Measurements from ENCODE around the gene IMMP2L.

The IMMP2L gene

GRCh38 chr7:110988890-110989501, 573.3 kb downstream of the IMMP2L start:
- in situ Hi-C loops (cut with HindIII; ENCODE audit: low pct_ligation_motif_present, low pct_unique_long_range_greater_than_20kb, low sequenced_read_pairs) = no loop called here
- no peak for DNase-seq

- in situ Hi-C loops (cut with HindIII; ENCODE audit: low pct_ligation_motif_present, low pct_unique_long_range_greater_than_20kb, low sequenced_read_pairs) = no loop called here
- no peak for DNase-seq
Observed at GRCh38 chr7:110988348-110988747, 573.9 kb downstream of the IMMP2L start.

GRCh38 chr7:110987127-110987693, 575.1 kb downstream of the IMMP2L start:
- in situ Hi-C loops (cut with HindIII; ENCODE audit: low pct_ligation_motif_present, low pct_unique_long_range_greater_than_20kb, low sequenced_read_pairs) = no loop called here
- DNase-seq = no peak

- no peak for DNase-seq
- in situ Hi-C loops (cut with HindIII; ENCODE audit: low pct_ligation_motif_present, low pct_unique_long_range_greater_than_20kb, low sequenced_read_pairs) = no loop called here
Observed at GRCh38 chr7:110983822-110984456, 578.4 kb downstream of the IMMP2L start.

GRCh38 chr7:110977127-110977737, 585.1 kb downstream of the IMMP2L start:
- in situ Hi-C loops (cut with HindIII; ENCODE audit: low pct_ligation_motif_present, low pct_unique_long_range_greater_than_20kb, low sequenced_read_pairs) = no loop called here
- DNase-seq = no peak

GRCh38 chr7:110975486-110975885, 586.8 kb downstream of the IMMP2L start:
- in situ Hi-C loops (cut with HindIII; ENCODE audit: low pct_ligation_motif_present, low pct_unique_long_range_greater_than_20kb, low sequenced_read_pairs) = no loop called here
- no peak for DNase-seq

GRCh38 chr7:110974441-110974840, 587.9 kb downstream of the IMMP2L start:
- in situ Hi-C loops (cut with HindIII; ENCODE audit: low pct_ligation_motif_present, low pct_unique_long_range_greater_than_20kb, low sequenced_read_pairs) = no loop called here
- no peak for DNase-seq

GRCh38 chr7:110973196-110973990, 588.9 kb downstream of the IMMP2L start:
- no peak for DNase-seq
- in situ Hi-C loops (cut with HindIII; ENCODE audit: low pct_ligation_motif_present, low pct_unique_long_range_greater_than_20kb, low sequenced_read_pairs) = no loop called here

GRCh38 chr7:110964775-110965174, 597.5 kb downstream of the IMMP2L start:
- no peak for DNase-seq
- in situ Hi-C loops (cut with HindIII; ENCODE audit: low pct_ligation_motif_present, low pct_unique_long_range_greater_than_20kb, low sequenced_read_pairs) = no loop called here

GRCh38 chr7:110962826-110963225, 599.5 kb downstream of the IMMP2L start:
- no peak for DNase-seq
- in situ Hi-C loops (cut with HindIII; ENCODE audit: low pct_ligation_motif_present, low pct_unique_long_range_greater_than_20kb, low sequenced_read_pairs) = no loop called here

GRCh38 chr7:110962374-110962773, 599.9 kb downstream of the IMMP2L start:
- no peak for DNase-seq
- in situ Hi-C loops (cut with HindIII; ENCODE audit: low pct_ligation_motif_present, low pct_unique_long_range_greater_than_20kb, low sequenced_read_pairs) = no loop called here

- DNase-seq = no peak
- in situ Hi-C loops (cut with HindIII; ENCODE audit: low pct_ligation_motif_present, low pct_unique_long_range_greater_than_20kb, low sequenced_read_pairs) = no loop called here
Observed at GRCh38 chr7:110960811-110961210, 601.5 kb downstream of the IMMP2L start.

GRCh38 chr7:110948280-110948679, 614.0 kb downstream of the IMMP2L start:
- no peak for DNase-seq
- in situ Hi-C loops (cut with HindIII; ENCODE audit: low pct_ligation_motif_present, low pct_unique_long_range_greater_than_20kb, low sequenced_read_pairs) = no loop called here

- DNase-seq = no peak
- in situ Hi-C loops (cut with HindIII; ENCODE audit: low pct_ligation_motif_present, low pct_unique_long_range_greater_than_20kb, low sequenced_read_pairs) = no loop called here
Observed at GRCh38 chr7:110947408-110947807, 614.9 kb downstream of the IMMP2L start.

- in situ Hi-C loops (cut with HindIII; ENCODE audit: low pct_ligation_motif_present, low pct_unique_long_range_greater_than_20kb, low sequenced_read_pairs) = no loop called here
- DNase-seq = no peak
Observed at GRCh38 chr7:110944966-110945644, 617.2 kb downstream of the IMMP2L start.

- in situ Hi-C loops (cut with HindIII; ENCODE audit: low pct_ligation_motif_present, low pct_unique_long_range_greater_than_20kb, low sequenced_read_pairs) = no loop called here
- no peak for DNase-seq
Observed at GRCh38 chr7:110944448-110944847, 617.8 kb downstream of the IMMP2L start.

- no peak for DNase-seq
- in situ Hi-C loops (cut with HindIII; ENCODE audit: low pct_ligation_motif_present, low pct_unique_long_range_greater_than_20kb, low sequenced_read_pairs) = no loop called here
Observed at GRCh38 chr7:110943701-110944345, 618.5 kb downstream of the IMMP2L start.

- in situ Hi-C loops (cut with HindIII; ENCODE audit: low pct_ligation_motif_present, low pct_unique_long_range_greater_than_20kb, low sequenced_read_pairs) = no loop called here
- DNase-seq = no peak
Observed at GRCh38 chr7:110941385-110941784, 620.9 kb downstream of the IMMP2L start.

Measured in ACHN (cell line).